GM19025 (cell line): ENCODE data around the gene MUCL1.
"Not testable (repeated sequence)": the region's sequence is repeated elsewhere in the genome, so short reads cannot be mapped to it uniquely, and the experiment has no call there.

Source experiments
- ATAC-seq: cut with Tn5 transposase; IDR thresholded peaks from one replicate; pipeline ENCODE4 v1.9.1; 2021; ENCODE audit warnings: mild to moderate bottlenecking, low read depth, moderate library complexity; ENCODE audit not compliant: unreplicated experiment

Gene MUCL1

GRCh38 chr12:54853933-54854538 is at the start of gene MUCL1:
MUCL1 (plus strand) TSS chr12:54854516; CDS start chr12:54854583, 67 bp downstream.
- ATAC-seq = peak; percentile 87

GRCh38 chr12:54821676-54822075 is 32.6 kb upstream of the MUCL1 start:
- ATAC-seq = no peak

- no peak for ATAC-seq
These were observed 29.9 kb upstream of the MUCL1 start for GRCh38 chr12:54824402-54824801.

GRCh38 chr12:54829511-54829910 is 24.8 kb upstream of the MUCL1 start:
- ATAC-seq = no peak

- no peak for ATAC-seq
These were observed 24.1 kb upstream of the MUCL1 start for GRCh38 chr12:54830199-54830598.

- no peak for ATAC-seq
These were observed 22.7 kb upstream of the MUCL1 start for GRCh38 chr12:54831631-54832030.

GRCh38 chr12:54840244-54840865 is 14.0 kb upstream of the MUCL1 start:
- no peak for ATAC-seq

- ATAC-seq = no peak
These were observed 3.1 kb downstream of the MUCL1 start for GRCh38 chr12:54857406-54857805.

- no peak for ATAC-seq
These were observed 4.2 kb downstream of the MUCL1 start for GRCh38 chr12:54858562-54858961.

GRCh38 chr12:54859502-54859901 is 5.2 kb downstream of the MUCL1 start:
- no peak for ATAC-seq

GRCh38 chr12:54861927-54862326 is 7.6 kb downstream of the MUCL1 start:
- ATAC-seq = no peak

GRCh38 chr12:54863948-54864618 is 9.8 kb downstream of the MUCL1 start:
- ATAC-seq = no peak

- no peak for ATAC-seq
These were observed 11.5 kb downstream of the MUCL1 start for GRCh38 chr12:54865683-54866324.

- no peak for ATAC-seq
These were observed 14.4 kb downstream of the MUCL1 start for GRCh38 chr12:54868690-54869089.

GRCh38 chr12:54870048-54870447 is 15.7 kb downstream of the MUCL1 start:
- ATAC-seq = no peak

GRCh38 chr12:54870617-54871016 is 16.3 kb downstream of the MUCL1 start:
- ATAC-seq = no peak

- ATAC-seq = no peak
These were observed 24.8 kb downstream of the MUCL1 start for GRCh38 chr12:54879150-54879549.

- no peak for ATAC-seq
These were observed 25.3 kb downstream of the MUCL1 start for GRCh38 chr12:54879579-54879978.

GRCh38 chr12:54882079-54882478 is 27.8 kb downstream of the MUCL1 start:
- ATAC-seq = no peak

GRCh38 chr12:54882597-54882996 is 28.3 kb downstream of the MUCL1 start:
- not testable (repeated sequence) for ATAC-seq

- not testable (repeated sequence) for ATAC-seq
These were observed 34.1 kb downstream of the MUCL1 start for GRCh38 chr12:54888428-54888827.
